ENCODE results near the gene FAXDC2. TPM values are rescaled to one million over a fixed set of nuclear protein-coding genes. Genes with fewer than 3 reads are reported as not detected.

Gene FAXDC2
- total and polyA plus RNA-seq, 2 of the 13 experiments (the other 11 are each of a cell fraction or from before 2014, with no cell fraction given), result 4.7 to 58.8 TPM

DNA sequence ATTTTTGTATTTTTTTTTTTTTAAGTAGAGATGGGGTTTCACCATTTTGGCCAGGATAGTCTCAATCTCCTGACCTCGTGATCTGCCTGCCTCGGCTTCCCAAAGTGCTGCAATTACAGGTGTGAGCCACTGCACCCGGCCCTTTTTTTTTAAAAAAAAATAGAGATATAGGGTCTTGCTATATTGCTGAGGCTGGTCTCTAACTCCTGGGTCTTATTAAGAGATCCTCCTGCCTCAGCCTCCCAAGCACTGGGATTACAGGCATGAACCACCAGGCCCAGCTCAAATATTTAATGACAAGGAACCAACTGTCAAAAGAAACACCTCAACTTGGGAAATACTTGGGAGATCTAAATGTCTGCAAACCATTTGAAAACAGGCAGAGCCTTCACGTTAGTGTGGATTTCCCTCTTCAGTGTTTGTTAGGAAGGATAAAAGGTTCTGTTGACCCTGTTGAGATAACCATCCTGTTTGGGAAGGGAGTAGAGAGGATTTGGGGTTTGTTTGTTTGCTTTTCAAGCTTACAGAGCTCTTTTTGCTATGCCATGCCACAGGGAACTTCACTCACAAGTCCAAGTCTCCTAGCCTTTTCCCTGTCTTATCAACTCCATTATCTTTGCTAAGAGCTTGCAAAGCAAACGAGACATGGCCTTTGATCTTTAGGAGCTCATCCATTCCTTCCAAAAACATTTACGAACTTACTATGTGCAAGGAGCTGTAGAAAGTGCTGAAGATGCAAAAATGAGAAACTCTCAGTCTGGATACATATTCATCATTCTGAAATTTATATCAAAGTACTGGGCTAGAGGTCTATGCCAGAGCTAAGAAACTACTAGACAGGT lies 7.5 kb downstream of the FAXDC2 start (continued):
- TF ChIP-seq, protein P1, sequence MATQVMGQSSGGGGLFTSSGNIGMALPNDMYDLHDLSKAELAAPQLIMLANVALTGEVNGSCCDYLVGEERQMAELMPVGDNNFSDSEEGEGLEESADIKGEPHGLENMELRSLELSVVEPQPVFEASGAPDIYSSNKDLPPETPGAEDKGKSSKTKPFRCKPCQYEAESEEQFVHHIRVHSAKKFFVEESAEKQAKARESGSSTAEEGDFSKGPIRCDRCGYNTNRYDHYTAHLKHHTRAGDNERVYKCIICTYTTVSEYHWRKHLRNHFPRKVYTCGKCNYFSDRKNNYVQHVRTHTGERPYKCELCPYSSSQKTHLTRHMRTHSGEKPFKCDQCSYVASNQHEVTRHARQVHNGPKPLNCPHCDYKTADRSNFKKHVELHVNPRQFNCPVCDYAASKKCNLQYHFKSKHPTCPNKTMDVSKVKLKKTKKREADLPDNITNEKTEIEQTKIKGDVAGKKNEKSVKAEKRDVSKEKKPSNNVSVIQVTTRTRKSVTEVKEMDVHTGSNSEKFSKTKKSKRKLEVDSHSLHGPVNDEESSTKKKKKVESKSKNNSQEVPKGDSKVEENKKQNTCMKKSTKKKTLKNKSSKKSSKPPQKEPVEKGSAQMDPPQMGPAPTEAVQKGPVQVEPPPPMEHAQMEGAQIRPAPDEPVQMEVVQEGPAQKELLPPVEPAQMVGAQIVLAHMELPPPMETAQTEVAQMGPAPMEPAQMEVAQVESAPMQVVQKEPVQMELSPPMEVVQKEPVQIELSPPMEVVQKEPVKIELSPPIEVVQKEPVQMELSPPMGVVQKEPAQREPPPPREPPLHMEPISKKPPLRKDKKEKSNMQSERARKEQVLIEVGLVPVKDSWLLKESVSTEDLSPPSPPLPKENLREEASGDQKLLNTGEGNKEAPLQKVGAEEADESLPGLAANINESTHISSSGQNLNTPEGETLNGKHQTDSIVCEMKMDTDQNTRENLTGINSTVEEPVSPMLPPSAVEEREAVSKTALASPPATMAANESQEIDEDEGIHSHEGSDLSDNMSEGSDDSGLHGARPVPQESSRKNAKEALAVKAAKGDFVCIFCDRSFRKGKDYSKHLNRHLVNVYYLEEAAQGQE (IDR thresholded peaks at IDR 0.05; ENCODE audit: borderline replicate concordance in 1 of 2, low read depth in 1 of 2, low read length in 2 of 2), result no peak
- peak; percentile 70; the same call in 1 of the 2 replicates for TF ChIP-seq ZNF124 (CRISPR knock-in tag; IDR thresholded peaks at IDR 0.05)
- TF ChIP-seq NFKB2 (CRISPR knock-in tag; IDR thresholded peaks at IDR 0.05; ENCODE audit: borderline replicate concordance), result no peak
- peak; percentile 41; the same call in 1 of the 2 replicates for TF ChIP-seq BRD4 (CRISPR knock-in tag; IDR thresholded peaks at IDR 0.05)
- TF ChIP-seq ZNF17 (CRISPR knock-in tag; IDR thresholded peaks at IDR 0.05), result no peak
- TF ChIP-seq GPBP1L1 (CRISPR knock-in tag; IDR thresholded peaks at IDR 0.05), result no peak
- TF ChIP-seq GTF3A (CRISPR knock-in tag; conservative IDR thresholded peaks at IDR 0.05), result no peak
- no peak for TF ChIP-seq ZNF777 (CRISPR knock-in tag; IDR thresholded peaks at IDR 0.05)
- TF ChIP-seq ZBTB49 (CRISPR knock-in tag; IDR thresholded peaks at IDR 0.05; ENCODE audit: borderline replicate concordance), result no peak
- no peak for TF ChIP-seq ZNF484 (CRISPR knock-in tag; IDR thresholded peaks at IDR 0.05; ENCODE audit: borderline replicate concordance, low read depth)
- TF ChIP-seq CBX1 (IDR thresholded peaks at IDR 0.05; ENCODE audit: low read depth), result no peak
- no peak for TF ChIP-seq NFE2L2 (IDR thresholded peaks at IDR 0.05; ENCODE audit: low read length)
- TF ChIP-seq TARDBP (CRISPR knock-in tag; IDR thresholded peaks at IDR 0.05), result 0 out of 2 replicates have a peak, but pooled peaks have one; percentile 40
- TF ChIP-seq RNF2 (conservative IDR thresholded peaks at IDR 0.05; ENCODE audit: low read depth), result no peak
- TF ChIP-seq ATM (IDR thresholded peaks at IDR 0.05; ENCODE audit: borderline replicate concordance), result no peak
- no peak for TF ChIP-seq SP2 (CRISPR knock-in tag; IDR thresholded peaks at IDR 0.05)
- TF ChIP-seq ZNF510 (CRISPR knock-in tag; IDR thresholded peaks at IDR 0.05; ENCODE audit: low read depth), result no peak
- TF ChIP-seq ZFP82 (CRISPR knock-in tag; IDR thresholded peaks at IDR 0.05; ENCODE audit: borderline replicate concordance), result no peak

Measured in HepG2 (cell line).